ENCODE data around the gene GPR78.

The GPR78 gene

GRCh38 chr4:8605289-8605688 is 25.1 kb downstream of the GPR78 start:
- Histone ChIP-seq H3K4me3 (ENCODE audit: insufficient read depth in 1 of 2, low read depth in 1 of 2, low read length in 2 of 2) (no peak overlapping the region), H2BK5ac (ENCODE audit: low read depth, low read length, poor library complexity, severe bottlenecking) (no peak overlapping the region), H3K4ac (ENCODE audit: low read depth in 1 of 2, low read length in 2 of 2) (no peak overlapping the region), H4K8ac (ENCODE audit: low read length) (no peak overlapping the region), H3K27ac (ENCODE audit: low read length, poor library complexity, severe bottlenecking) (no peak overlapping the region), H2BK120ac (ENCODE audit: low read depth, low read length) (no peak overlapping the region), H2AFZ (ENCODE audit: low read depth, low read length) (no peak overlapping the region), H3K4me2 (ENCODE audit: low read length, poor library complexity, severe bottlenecking) (no peak overlapping the region), H2BK15ac (ENCODE audit: low read depth, poor library complexity, severe bottlenecking) (no peak overlapping the region), H3K14ac (ENCODE audit: low read length in 2 of 2) (no peak overlapping the region), H3K9ac (ENCODE audit: low read length) (no peak overlapping the region), H3K4me1 (ENCODE audit: control insufficient read depth, insufficient read depth, low read depth, low read length) (peaks cover 5% of the 10 kb centered on the region), H2BK12ac (ENCODE audit: low read length in 2 of 2) (no peak overlapping the region), H3K18ac (ENCODE audit: low read depth in 1 of 2, low read length in 2 of 2) (no peak overlapping the region), H2AK5ac (ENCODE audit: low read length, severe bottlenecking) (no peak overlapping the region), H3K79me1 (replicated peaks; ENCODE audit: low read length, poor library complexity, severe bottlenecking) (no peaks in the 10 kb centered on the region), H3K9me3 (ENCODE audit: control insufficient read depth, low read length) (no peaks in the 10 kb centered on the region), H3K27me3 (ENCODE audit: control insufficient read depth in 1 of 2, insufficient read depth in 1 of 2, low read length in 2 of 2) (peaks cover 0 to 20% of the 10 kb centered on the region in 2 experiments), H4K91ac (ENCODE audit: low read length) (no peak overlapping the region), H3K36me3 (ENCODE audit: control insufficient read depth in 1 of 2, insufficient read depth in 2 of 2, low read depth in 1 of 2, low read length in 2 of 2) (peaks cover 10 to 17% of the 10 kb centered on the region in 2 experiments), H3K23ac (ENCODE audit: low read length in 2 of 2) (no peak overlapping the region)
- no peak for DNase-seq
- WGBS, result 94% methylated on average over 1 of the region's 1 CpG

- H3K14ac ChIP-seq (ENCODE audit: low read length in 2 of 2), result no peak overlapping the region
- H3K79me1 ChIP-seq (replicated peaks; ENCODE audit: low read length, poor library complexity, severe bottlenecking), result no peaks in the 10 kb centered on the region
- peaks cover 4% of the 10 kb centered on the region for H3K4me1 ChIP-seq (ENCODE audit: control insufficient read depth, insufficient read depth, low read depth, low read length)
- H3K4me2 ChIP-seq (ENCODE audit: low read length, poor library complexity, severe bottlenecking), result no peak overlapping the region
- no peak overlapping the region for H2BK120ac ChIP-seq (ENCODE audit: low read depth, low read length)
- no peak overlapping the region for H3K18ac ChIP-seq (ENCODE audit: low read depth in 1 of 2, low read length in 2 of 2)
- no peak for DNase-seq
- no peak overlapping the region for H4K8ac ChIP-seq (ENCODE audit: low read length)
- H4K91ac ChIP-seq (ENCODE audit: low read length), result no peak overlapping the region
- H3K27ac ChIP-seq (ENCODE audit: low read length, poor library complexity, severe bottlenecking), result no peak overlapping the region
- H2BK15ac ChIP-seq (ENCODE audit: low read depth, poor library complexity, severe bottlenecking), result no peak overlapping the region
- no peak overlapping the region for H3K9ac ChIP-seq (ENCODE audit: low read length)
- WGBS, result 90% methylated on average over 26 of the region's 26 CpGs
- H3K4ac ChIP-seq (ENCODE audit: low read depth in 1 of 2, low read length in 2 of 2), result no peak overlapping the region
- H3K36me3 ChIP-seq (ENCODE audit: control insufficient read depth in 1 of 2, insufficient read depth in 2 of 2, low read depth in 1 of 2, low read length in 2 of 2), result peaks cover 7 to 14% of the 10 kb centered on the region in 2 experiments
- no peak overlapping the region for H2BK5ac ChIP-seq (ENCODE audit: low read depth, low read length, poor library complexity, severe bottlenecking)
- no peak overlapping the region for H2AK5ac ChIP-seq (ENCODE audit: low read length, severe bottlenecking)
- H3K4me3 ChIP-seq (ENCODE audit: insufficient read depth in 1 of 2, low read depth in 1 of 2, low read length in 2 of 2), result no peak overlapping the region
- peaks cover 0 to 25% of the 10 kb centered on the region in 2 experiments for H3K27me3 ChIP-seq (ENCODE audit: control insufficient read depth in 1 of 2, insufficient read depth in 1 of 2, low read length in 2 of 2)
- H3K9me3 ChIP-seq (ENCODE audit: control insufficient read depth, low read length), result no peaks in the 10 kb centered on the region
- H2AFZ ChIP-seq (ENCODE audit: low read depth, low read length), result no peak overlapping the region
- H2BK12ac ChIP-seq (ENCODE audit: low read length in 2 of 2), result no peak overlapping the region
- no peak overlapping the region for H3K23ac ChIP-seq (ENCODE audit: low read length in 2 of 2)
These were observed 26.3 kb downstream of the GPR78 start for GRCh38 chr4:8606476-8606875.

- H4K8ac ChIP-seq (ENCODE audit: low read length), result no peak overlapping the region
- H2BK5ac ChIP-seq (ENCODE audit: low read depth, low read length, poor library complexity, severe bottlenecking), result no peak overlapping the region
- peaks cover 0 to 22% of the 10 kb centered on the region in 2 experiments for H3K27me3 ChIP-seq (ENCODE audit: control insufficient read depth in 1 of 2, insufficient read depth in 1 of 2, low read length in 2 of 2)
- no peak overlapping the region for H3K4ac ChIP-seq (ENCODE audit: low read depth in 1 of 2, low read length in 2 of 2)
- H3K4me1 ChIP-seq (ENCODE audit: control insufficient read depth, insufficient read depth, low read depth, low read length), result peaks cover 4% of the 10 kb centered on the region
- no peak overlapping the region for H3K14ac ChIP-seq (ENCODE audit: low read length in 2 of 2)
- no peak overlapping the region for H3K4me3 ChIP-seq (ENCODE audit: insufficient read depth in 1 of 2, low read depth in 1 of 2, low read length in 2 of 2)
- no peak overlapping the region for H3K18ac ChIP-seq (ENCODE audit: low read depth in 1 of 2, low read length in 2 of 2)
- 65% methylated on average over 10 of the region's 10 CpGs for WGBS
- H2BK15ac ChIP-seq (ENCODE audit: low read depth, poor library complexity, severe bottlenecking), result no peak overlapping the region
- no peak overlapping the region for H2BK120ac ChIP-seq (ENCODE audit: low read depth, low read length)
- H2AFZ ChIP-seq (ENCODE audit: low read depth, low read length), result no peak overlapping the region
- H3K79me1 ChIP-seq (replicated peaks; ENCODE audit: low read length, poor library complexity, severe bottlenecking), result no peaks in the 10 kb centered on the region
- no peak overlapping the region for H3K4me2 ChIP-seq (ENCODE audit: low read length, poor library complexity, severe bottlenecking)
- H3K9me3 ChIP-seq (ENCODE audit: control insufficient read depth, low read length), result no peaks in the 10 kb centered on the region
- H4K91ac ChIP-seq (ENCODE audit: low read length), result no peak overlapping the region
- no peak overlapping the region for H3K23ac ChIP-seq (ENCODE audit: low read length in 2 of 2)
- H3K9ac ChIP-seq (ENCODE audit: low read length), result no peak overlapping the region
- no peak overlapping the region for H3K27ac ChIP-seq (ENCODE audit: low read length, poor library complexity, severe bottlenecking)
- H2AK5ac ChIP-seq (ENCODE audit: low read length, severe bottlenecking), result no peak overlapping the region
- no peak overlapping the region for H2BK12ac ChIP-seq (ENCODE audit: low read length in 2 of 2)
- peaks cover 7 to 14% of the 10 kb centered on the region in 2 experiments for H3K36me3 ChIP-seq (ENCODE audit: control insufficient read depth in 1 of 2, insufficient read depth in 2 of 2, low read depth in 1 of 2, low read length in 2 of 2)
- DNase-seq, result no peak
These were observed 26.8 kb downstream of the GPR78 start for GRCh38 chr4:8606966-8607365.

GRCh38 chr4:8607603-8608481 is 27.6 kb downstream of the GPR78 start:
- H4K8ac ChIP-seq (ENCODE audit: low read length), result no peak overlapping the region
- H3K14ac ChIP-seq (ENCODE audit: low read length in 2 of 2), result no peak overlapping the region
- peaks cover 10 to 19% of the 10 kb centered on the region in 2 experiments for H3K36me3 ChIP-seq (ENCODE audit: control insufficient read depth in 1 of 2, insufficient read depth in 2 of 2, low read depth in 1 of 2, low read length in 2 of 2)
- no peak overlapping the region for H3K9ac ChIP-seq (ENCODE audit: low read length)
- H3K79me1 ChIP-seq (replicated peaks; ENCODE audit: low read length, poor library complexity, severe bottlenecking), result no peaks in the 10 kb centered on the region
- no peak overlapping the region for H3K18ac ChIP-seq (ENCODE audit: low read depth in 1 of 2, low read length in 2 of 2)
- no peak overlapping the region for H2AK5ac ChIP-seq (ENCODE audit: low read length, severe bottlenecking)
- H2BK15ac ChIP-seq (ENCODE audit: low read depth, poor library complexity, severe bottlenecking), result no peak overlapping the region
- no peak overlapping the region for H2BK5ac ChIP-seq (ENCODE audit: low read depth, low read length, poor library complexity, severe bottlenecking)
- peak; percentile 3 for DNase-seq
- H3K4me3 ChIP-seq (ENCODE audit: insufficient read depth in 1 of 2, low read depth in 1 of 2, low read length in 2 of 2), result no peak overlapping the region
- peaks cover 4% of the 10 kb centered on the region for H3K4me1 ChIP-seq (ENCODE audit: control insufficient read depth, insufficient read depth, low read depth, low read length)
- WGBS, result 17% methylated on average over 32 of the region's 42 CpGs
- no peak overlapping the region for H2BK120ac ChIP-seq (ENCODE audit: low read depth, low read length)
- H3K4me2 ChIP-seq (ENCODE audit: low read length, poor library complexity, severe bottlenecking), result no peak overlapping the region
- H4K91ac ChIP-seq (ENCODE audit: low read length), result no peak overlapping the region
- no peak overlapping the region for H3K4ac ChIP-seq (ENCODE audit: low read depth in 1 of 2, low read length in 2 of 2)
- H3K23ac ChIP-seq (ENCODE audit: low read length in 2 of 2), result no peak overlapping the region
- peaks cover 0 to 13% of the 10 kb centered on the region in 2 experiments for H3K27me3 ChIP-seq (ENCODE audit: control insufficient read depth in 1 of 2, insufficient read depth in 1 of 2, low read length in 2 of 2)
- H2BK12ac ChIP-seq (ENCODE audit: low read length in 2 of 2), result no peak overlapping the region
- no peak overlapping the region for H2AFZ ChIP-seq (ENCODE audit: low read depth, low read length)
- no peak overlapping the region for H3K27ac ChIP-seq (ENCODE audit: low read length, poor library complexity, severe bottlenecking)
- H3K9me3 ChIP-seq (ENCODE audit: control insufficient read depth, low read length), result no peaks in the 10 kb centered on the region
